Cardiac muscle cell (in vitro differentiated cells and primary cell): Measurements from ENCODE around the gene LYL1. TPM values are rescaled to one million over a fixed set of nuclear protein-coding genes. Genes with fewer than 3 reads are reported as not detected.

ENCODE experiments used
- DNase-seq, 2 donors: peaks; one replicate each; pipeline versions ENCODE4 v3.0.0 to v3.0.0-alpha.2; 2010 to 2017; ENCODE audit warnings: low read depth in 1 of 2, low spot score in 1 of 2
- H3K27ac ChIP-seq: fragments of 200-600 bp; sonication (generic); 2 replicates; pipeline ENCODE4 v1.5.1; 2016
- H3K27me3 ChIP-seq: fragments of 200-600 bp; sonication (generic); 2 replicates; pipeline ENCODE4 v1.6.0; 2016; ENCODE audit warnings: control low read depth
- H3K36me3 ChIP-seq: fragments of 200-600 bp; sonication (generic); 2 replicates; pipeline ENCODE4 v1.5.1; 2016; ENCODE audit warnings: control low read depth
- H3K4me1 ChIP-seq: fragments of 200-600 bp; sonication (generic); 2 replicates; pipeline ENCODE4 v1.8.1; 2017; ENCODE audit warnings: low read depth, mild to moderate bottlenecking, mixed run types
- H3K4me3 ChIP-seq: fragments of 200-600 bp; sonication (generic); 2 replicates; pipeline ENCODE4 v1.5.1; 2016; ENCODE audit warnings: mild to moderate bottlenecking
- H3K9me3 ChIP-seq: fragments of 200-600 bp; sonication (generic); 2 replicates; pipeline ENCODE4 v1.5.1; 2017; ENCODE audit warnings: low read depth, mild to moderate bottlenecking, control low read depth
- CTCF ChIP-seq: IDR thresholded peaks from 2 replicates; pipeline ENCODE4 v1.5.1; 2012; ENCODE audit warnings: low read depth, mild to moderate bottlenecking, low read length
- polyA plus RNA-seq: library from polyadenylated mRNA; unstranded; fragments of >200 nt; fragmentation: Nextera tagmentation; extraction: Ambion mirVana; gene quantifications from 2 replicates; pipeline ENCODE4 v1.2.1, GENCODE V29; 2016
- total RNA-seq: library from RNA; depleted of rRNA; stranded (reverse); fragments of >200 nt; gene quantifications from 2 replicates; pipeline ENCODE4 v1.2.3, GENCODE V29; 2016

LYL1 gene
- total and polyA plus RNA-seq, 2 experiments from 2014 or later, result 4.6 to 5.6 TPM

GRCh38 chr19:13120031-13120430 is 17.4 kb upstream of the LYL1 start:
- H3K4me3 ChIP-seq, result no peak overlapping the region
- H3K4me1 ChIP-seq, result peaks cover 11% of the 10 kb centered on the region
- no peak overlapping the region for H3K27ac ChIP-seq
- no peak for TF ChIP-seq CTCF
- H3K27me3 ChIP-seq, result no peaks in the 10 kb centered on the region
- no peaks in the 10 kb centered on the region for H3K36me3 ChIP-seq
- no peak for DNase-seq
- no peaks in the 10 kb centered on the region for H3K9me3 ChIP-seq

GRCh38 chr19:13119627-13120026 is 17.0 kb upstream of the LYL1 start:
- Histone ChIP-seq H3K27ac (peak overlapping the region; percentile 48), H3K27me3 (no peaks in the 10 kb centered on the region), H3K9me3 (no peaks in the 10 kb centered on the region), H3K36me3 (peaks cover 3% of the 10 kb centered on the region), H3K4me1 (peaks cover 11% of the 10 kb centered on the region), H3K4me3 (peak overlapping the region; percentile 99)
- no peak for TF ChIP-seq CTCF
- DNase-seq, result no peak

- Histone ChIP-seq H3K9me3 (no peaks in the 10 kb centered on the region), H3K4me3 (peak overlapping the region; percentile 99), H3K27ac (peak overlapping the region; percentile 89), H3K36me3 (peaks cover 5% of the 10 kb centered on the region), H3K27me3 (no peaks in the 10 kb centered on the region), H3K4me1 (peaks cover 11% of the 10 kb centered on the region)
- no peak for TF ChIP-seq CTCF
- DNase-seq, result peak; percentile 64 to 84
Measured at GRCh38 chr19:13118424-13119193, 16.0 kb upstream of the LYL1 start.

- peak; percentile 94 to 95 for DNase-seq
- Histone ChIP-seq H3K27ac (peak within 1 kb of the TSS; percentile 89), H3K27me3 (no peaks in the 10 kb centered on the region), H3K9me3 (no peaks in the 10 kb centered on the region), H3K4me3 (peak within 1 kb of the TSS; percentile 99), H3K36me3 (peaks cover 5% of the 10 kb centered on the region), H3K4me1 (peaks cover 11% of the 10 kb centered on the region)
- TF ChIP-seq CTCF, result no peak
Measured at GRCh38 chr19:13117772-13118423, 15.2 kb upstream of the LYL1 start, which contains the start of gene NACC1. Gene NACC1, plus strand, starts transcription at chr19:13118264. Its CDS starts 16,944 bp downstream, at chr19:13135208.

- TF ChIP-seq CTCF, result no peak
- peaks cover 11% of the 10 kb centered on the region for H3K4me1 ChIP-seq
Measured at GRCh38 chr19:13117176-13117771, 14.6 kb upstream of the LYL1 start.

More at GRCh38 chr19:13117176-13117771, 14.6 kb upstream of the LYL1 start:
- no peaks in the 10 kb centered on the region for H3K9me3 ChIP-seq
- no peak for DNase-seq
- H3K27ac ChIP-seq, result peak overlapping the region; percentile 11
- no peaks in the 10 kb centered on the region for H3K27me3 ChIP-seq
- H3K4me3 ChIP-seq, result peak overlapping the region; percentile 85
- peaks cover 5% of the 10 kb centered on the region for H3K36me3 ChIP-seq
